NCI-H1105 (cell line): ENCODE measurements around the gene CCDC6.
"Not testable (repeated sequence)": the region's sequence is repeated elsewhere in the genome, so short reads cannot be mapped to it uniquely, and the experiment has no call there.

Source experiments
- DNase-seq: peaks from one replicate; lab custom pipeline; 2025; lab: John Stamatoyannopoulos, UW

The CCDC6 gene

DNA sequence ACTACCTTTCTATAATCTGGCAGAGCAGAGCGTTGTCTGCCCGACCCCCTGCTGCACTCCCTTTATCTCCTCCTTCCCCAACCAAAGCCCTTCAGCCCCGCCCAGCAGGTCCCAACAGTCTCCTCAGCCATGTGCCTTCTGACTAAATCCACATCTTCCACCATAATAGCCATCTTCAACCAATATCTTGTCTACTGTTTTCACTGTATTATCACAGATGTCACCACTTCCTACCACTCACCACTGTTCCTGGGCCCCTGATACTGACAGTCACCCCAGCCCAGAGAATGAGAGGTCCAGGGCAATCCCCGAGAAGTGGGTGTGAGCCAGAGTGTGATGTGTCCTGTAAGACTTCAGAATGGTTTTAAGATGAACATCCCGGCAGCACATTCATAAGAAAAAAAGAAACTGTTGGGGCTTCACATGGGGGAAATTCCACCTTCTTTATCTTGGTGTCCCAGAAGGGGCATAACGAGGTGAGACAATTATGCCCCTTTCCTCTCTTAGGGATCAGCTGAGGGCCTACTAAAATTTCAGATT is 25.3 kb downstream of the CCDC6 start:
- no peak for DNase-seq

DNA sequence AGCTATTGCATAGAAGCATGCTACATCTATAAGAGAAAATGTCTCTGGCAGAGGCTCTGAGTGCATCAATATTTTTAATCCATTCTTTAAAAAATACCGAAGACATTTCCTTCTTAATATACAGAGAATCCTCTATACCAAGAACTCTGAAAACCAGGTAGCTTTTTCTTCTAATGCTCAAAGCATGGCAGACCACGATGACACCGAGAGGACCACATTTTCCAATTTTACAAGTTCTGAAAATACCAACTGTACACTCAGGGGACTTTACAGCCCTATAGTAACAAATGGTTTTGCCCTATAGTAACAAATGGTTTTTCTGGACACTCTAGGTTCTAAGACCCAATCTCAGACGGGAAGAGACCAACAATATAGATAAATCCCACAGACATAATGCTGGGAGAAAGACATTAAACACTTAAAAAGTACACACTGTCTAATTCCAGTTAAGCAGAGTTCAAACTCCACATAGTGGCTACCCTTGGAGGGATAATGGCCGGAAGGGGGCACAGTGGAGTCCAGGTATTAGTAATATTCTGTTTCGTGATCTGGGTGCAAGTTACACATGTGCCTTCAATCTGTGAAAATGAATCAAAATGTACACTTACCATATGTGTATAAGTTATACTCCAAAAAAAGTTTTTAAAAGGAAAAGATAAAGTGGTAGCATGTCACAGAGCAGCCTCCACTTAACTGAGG is 26.2 kb downstream of the CCDC6 start:
- no peak for DNase-seq

DNA sequence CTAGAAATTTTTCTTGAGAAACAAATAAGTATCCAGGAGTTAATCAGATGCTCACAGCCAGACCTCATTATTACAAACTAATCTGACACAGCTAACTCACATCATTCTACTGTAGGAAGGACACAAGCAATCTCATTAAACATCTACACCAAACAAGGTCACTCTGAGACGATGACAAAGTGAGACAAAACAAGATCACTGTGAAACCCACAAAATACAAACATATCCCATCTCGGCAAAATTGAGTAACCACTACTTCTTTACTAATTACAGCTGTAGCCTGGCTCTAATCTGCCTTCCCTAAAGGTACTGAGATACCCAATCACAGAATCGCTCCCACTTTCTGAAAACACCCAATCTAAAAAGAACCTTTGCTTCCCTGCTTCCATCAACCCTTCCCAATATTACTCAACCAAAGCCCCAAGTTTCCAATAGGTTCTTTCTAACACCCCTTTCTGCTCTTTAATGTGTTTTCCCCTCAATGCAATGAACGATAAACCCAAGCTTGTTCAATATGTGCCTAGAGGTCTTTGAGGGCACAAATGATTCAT is 26.9 kb downstream of the CCDC6 start:
- DNase-seq = no peak

DNA sequence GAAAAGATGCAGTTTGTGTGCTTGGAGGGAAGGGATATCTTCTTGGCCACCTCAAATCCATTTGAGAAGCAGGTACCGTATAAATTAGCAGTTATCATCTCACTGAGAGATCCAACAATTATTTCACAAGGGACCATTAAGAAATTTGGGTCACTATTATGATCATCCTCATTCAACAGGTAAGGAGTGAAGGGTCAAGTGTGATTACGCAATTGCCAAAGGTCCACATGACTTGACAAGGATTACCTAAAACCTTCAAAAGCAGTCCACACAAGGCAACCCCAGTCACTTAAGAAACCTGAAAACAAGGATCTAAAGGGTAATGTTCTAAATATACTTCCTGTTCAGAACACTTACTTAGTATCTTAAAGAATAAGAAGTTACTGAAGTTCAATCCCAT is 27.4 kb downstream of the CCDC6 start:
- no peak for DNase-seq

DNA sequence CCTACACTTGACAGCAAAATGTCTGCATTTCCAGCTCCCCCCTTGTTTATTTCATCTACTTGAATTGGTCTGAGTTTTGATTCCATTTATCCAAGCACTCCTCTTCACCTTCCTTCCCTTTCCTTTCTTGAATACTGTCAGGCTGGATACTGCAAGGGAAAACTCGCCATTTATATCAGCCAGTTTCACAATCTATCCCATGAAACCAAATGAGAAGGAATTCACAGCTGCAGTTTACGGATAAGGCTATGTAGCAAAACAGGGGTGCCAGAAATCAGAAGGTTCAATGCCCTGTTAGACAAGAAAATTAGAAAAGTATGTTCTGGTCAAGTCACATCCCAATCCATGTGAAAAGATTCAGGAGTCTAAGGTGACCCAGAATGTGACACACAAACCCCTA is 28.1 kb downstream of the CCDC6 start:
- DNase-seq = no peak

DNA sequence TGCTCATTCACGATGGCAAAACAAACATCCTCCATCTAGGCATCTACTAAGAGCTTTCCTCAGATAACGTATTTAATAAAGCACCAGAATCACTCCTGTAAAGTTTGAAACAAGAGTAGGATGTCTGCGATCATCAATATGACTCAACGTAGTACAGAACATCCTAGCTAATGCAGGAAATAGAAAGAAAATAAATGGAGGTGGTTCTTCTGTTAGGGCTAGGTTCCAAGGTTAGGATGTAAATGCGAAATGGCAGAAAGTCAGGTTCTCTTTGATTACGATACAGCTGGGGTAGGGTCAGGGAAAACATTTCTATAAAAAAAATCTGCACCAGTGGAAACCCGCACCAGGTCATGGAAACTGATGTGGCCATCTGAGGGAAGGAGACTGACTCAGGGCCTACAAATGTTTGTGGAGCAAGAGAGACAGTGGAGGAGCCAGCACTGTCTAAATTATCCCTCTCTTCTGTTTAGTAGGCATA is 29.1 kb downstream of the CCDC6 start:
- DNase-seq = no peak

DNA sequence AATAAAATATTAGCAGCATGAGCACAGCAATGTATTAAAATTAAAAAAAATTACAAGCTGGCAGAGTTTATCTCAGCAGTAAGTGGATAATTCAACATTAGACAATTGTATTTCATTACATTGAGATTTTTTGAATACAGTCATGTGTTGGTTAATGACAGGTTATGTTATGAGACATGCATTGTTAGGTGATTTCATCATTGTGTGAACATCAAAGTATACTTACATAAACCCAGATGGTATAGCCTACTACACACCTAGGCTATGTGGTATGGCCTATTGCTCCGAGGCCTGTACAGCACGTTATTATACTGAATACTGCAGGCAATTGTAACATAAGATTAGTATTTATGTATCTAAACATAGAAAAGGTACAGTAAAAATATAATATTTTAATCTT is 29.7 kb downstream of the CCDC6 start:
- no peak for DNase-seq

DNA sequence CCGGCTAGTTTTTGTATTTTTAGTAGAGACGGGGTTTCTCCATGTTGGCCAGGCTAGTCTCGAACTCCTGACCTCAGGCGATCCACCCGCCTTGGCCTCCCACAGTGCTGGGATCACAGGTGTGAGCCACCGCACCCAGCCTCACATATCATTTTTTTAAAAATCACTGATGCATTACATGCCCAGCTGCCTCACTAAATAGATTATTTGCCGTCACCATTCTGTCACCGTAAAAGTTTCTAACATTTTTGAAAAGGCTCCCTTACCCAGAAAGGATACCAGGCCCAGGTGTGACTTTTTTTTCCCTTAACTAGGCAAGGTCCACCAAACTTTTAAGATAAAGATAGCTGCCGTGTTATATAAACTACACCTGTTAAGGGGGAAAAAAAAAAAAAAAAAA is 30.1 kb downstream of the CCDC6 start:
- not testable (repeated sequence) for DNase-seq

DNA sequence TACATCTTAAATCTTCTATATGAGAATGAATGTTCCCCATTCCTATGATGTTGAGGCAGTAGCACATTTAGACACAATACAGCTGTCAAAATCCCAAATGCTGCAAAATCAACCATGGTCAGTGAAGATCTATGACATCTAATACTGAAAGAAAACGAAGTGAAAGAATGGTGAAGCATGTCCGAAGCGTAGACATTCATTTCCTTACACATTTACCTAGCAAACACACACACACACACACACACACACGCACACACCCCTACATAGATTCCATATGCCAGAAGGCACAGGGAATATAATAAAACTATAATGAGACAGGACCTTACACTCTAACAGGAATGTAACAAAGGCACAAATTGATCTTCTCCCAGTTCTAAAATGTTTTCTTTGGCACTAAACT is 32.5 kb downstream of the CCDC6 start:
- DNase-seq = no peak

DNA sequence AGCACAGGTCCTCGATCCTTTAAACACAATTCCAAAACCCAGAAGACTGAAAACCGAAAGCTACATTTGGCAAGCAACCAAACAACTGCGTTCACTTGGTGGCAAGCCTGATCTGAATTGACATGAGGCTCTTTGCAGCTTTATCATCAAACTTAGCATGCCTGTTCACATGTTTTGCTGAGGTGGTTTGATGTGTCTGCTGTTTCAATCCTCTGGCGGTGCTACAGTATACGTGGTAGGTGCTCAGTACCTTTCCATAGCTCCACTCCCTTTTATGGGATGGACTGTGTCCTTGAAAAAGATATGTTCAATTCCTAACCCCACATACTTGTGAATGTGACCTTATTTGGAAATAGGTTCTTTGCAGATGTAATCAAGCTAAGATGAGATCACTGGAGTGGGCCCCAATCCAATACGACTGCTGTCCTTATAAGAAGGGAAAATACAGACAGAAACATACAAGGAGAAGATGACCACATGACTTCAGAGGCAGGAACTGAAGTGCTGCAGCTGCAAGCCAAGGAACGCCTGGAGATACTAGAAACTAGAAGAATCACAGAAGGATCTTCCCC is 33.4 kb downstream of the CCDC6 start:
- DNase-seq = no peak

DNA sequence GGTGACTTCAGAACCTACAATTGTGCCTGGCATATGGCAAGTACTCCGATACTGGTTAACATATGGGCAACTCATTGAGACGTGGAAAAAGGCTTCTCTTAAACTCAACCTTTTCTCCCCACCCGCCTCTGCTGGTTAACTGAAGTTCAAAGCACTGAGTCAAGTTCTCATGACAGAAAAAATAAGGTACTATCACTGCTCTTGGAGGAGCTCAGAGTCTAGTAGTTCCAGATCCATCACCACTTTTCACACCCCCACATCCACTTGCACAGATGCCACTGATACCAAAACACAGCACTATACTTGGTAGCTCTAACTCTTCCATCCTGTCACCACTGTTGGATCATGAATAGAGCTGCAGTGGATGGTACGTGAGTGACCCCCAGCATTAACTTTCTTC is 36.2 kb downstream of the CCDC6 start:
- DNase-seq = no peak

DNA sequence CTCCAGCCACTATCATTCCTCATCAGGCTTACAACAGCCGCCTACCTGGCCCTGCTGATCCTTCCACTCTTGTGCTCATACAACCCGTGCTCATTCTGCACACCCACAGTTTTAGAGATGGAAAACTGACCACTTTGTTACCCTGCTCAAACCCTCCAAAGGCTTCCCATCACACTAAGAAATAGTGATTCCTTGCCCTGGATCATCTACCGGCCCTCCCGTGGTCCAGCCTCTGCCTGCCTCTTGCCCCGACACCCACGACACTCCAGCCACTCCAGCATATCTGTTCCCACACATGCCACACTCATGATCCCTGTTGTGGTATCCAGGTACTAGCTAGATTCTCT is 36.8 kb downstream of the CCDC6 start:
- DNase-seq = no peak

DNA sequence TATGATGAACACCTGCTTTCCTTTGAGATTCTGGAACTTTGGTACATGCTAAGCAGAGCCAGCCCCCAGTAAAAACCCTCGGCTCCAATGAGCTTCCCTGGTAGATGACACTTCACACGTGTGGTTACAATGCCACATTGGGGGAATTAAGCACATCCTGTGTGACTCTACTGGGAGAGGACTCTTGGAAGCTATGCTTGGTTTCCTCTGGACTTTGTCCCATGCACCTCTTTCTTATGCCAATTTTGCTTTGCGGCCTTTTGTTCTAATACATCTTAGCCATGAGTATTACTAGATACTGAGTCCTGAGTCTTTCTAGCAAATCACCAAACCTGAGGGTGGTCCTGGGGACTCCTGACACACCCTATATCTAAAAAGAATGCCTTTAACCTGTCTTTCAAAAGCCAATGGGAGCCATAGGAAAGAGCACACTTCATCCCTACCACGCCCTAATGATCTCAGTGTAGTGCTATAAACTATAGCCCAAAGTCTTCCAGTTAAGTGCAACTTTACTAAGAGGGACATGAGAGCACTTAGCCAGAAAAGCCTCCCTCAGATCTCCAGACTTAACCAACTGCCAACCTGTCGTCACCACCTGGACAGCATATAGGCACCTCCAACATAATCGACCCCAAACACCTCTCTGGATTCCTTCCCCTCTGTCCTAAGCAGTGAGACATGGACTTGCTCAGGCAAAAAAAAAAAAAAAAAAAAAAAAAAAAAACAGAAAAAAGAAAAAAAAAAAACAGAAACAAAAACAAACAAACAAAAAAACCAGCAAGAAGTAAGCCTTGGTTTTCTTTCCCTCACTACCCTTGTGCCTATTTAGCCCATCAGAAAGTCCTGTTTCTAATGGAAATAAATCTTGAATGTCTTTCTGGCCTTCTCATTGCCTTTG is 37.4 kb downstream of the CCDC6 start:
- no peak for DNase-seq

DNA sequence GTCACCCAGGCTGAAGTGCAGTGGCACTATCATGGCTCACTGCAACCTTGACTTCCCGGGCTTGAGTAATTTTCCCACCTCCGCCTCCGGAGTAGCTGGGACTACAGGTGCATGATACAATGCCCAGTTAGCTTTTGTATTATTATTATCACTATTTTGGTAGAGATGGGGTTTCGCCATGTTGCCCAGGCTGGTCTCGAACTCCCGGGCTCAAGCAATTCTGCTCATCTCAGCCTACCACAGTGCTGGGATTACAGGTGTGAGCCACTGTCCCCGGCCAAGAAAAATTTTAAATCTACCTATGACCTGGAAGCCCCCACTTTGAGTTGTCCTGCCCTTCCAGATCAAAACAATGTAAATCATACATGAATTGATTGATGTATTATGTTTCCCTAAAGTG is 38.8 kb downstream of the CCDC6 start:
- DNase-seq = no peak

DNA sequence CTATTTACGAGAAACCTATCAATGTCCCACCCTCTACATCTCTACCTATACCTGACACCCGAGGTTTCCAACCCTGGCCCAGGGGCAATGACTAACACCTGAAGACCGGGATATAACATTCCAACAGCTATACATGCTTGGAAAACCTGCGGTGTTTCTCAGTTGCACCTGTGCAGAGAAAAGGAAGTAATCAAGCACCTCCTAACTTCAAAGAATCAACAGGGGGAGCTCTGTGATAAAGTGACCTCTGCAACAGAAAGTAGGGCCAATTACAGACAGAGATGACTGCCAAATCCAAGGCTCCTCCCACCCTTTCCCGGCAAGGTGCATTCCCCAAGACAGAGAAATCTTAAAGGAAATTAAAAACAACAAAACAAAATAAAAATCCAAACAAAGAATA is 41.3 kb downstream of the CCDC6 start:
- peak; percentile 11 for DNase-seq

DNA sequence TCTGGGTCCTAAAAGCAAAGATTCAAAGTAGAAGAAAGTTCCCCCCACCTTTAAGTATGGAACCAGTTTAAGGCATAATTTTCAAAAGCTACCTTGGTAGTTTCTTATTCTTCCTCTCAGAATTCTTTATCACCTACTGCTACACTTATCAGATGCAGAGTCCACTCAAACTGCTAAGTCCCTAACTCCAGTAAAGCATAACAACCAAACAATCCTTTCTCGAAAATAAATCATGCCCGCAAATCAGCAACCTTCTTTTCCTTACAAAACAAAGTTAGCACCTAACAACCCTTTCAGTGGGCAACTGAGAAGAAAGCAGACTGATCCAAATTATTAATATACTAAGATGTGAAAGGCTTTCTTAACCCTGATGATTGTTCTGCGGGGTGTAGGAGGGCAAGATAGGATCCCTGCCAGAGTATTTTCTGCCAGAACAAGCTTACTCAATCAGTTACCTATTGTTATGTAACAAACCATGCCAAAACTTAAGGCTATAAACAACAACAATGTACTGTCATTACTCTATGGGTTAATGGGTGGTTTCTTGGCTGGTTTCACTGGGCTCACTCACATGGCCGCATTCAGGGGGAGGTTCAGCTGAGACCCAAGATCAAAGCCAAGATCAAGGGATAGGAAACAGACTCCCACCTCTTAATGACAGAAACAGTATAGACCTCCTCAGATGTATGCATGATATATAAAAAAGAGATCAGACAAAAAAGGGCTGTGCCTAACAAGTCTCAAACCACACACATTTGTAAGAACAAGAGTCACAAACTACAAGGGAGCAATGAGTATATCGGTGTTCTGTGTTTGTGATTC is 42.0 kb downstream of the CCDC6 start:
- DNase-seq = no peak

DNA sequence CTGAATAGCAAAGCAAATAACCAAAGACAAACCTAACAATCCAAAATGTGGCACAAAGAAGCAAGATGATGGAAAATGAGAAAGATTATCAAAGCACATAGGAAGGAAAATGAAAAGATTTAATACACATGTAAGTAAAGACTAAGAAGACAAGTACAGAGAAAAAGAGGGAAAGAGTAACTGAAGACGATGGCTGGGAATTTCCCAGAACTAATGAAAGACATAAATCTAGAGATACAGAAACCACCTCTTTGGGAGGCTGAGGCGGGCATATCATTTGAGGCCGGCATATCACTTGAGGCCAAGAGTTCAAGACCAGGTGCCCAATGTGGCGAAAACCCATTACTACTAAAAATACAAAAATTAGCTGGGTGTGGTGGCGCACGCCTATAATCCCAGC is 46.8 kb downstream of the CCDC6 start:
- no peak for DNase-seq

DNA sequence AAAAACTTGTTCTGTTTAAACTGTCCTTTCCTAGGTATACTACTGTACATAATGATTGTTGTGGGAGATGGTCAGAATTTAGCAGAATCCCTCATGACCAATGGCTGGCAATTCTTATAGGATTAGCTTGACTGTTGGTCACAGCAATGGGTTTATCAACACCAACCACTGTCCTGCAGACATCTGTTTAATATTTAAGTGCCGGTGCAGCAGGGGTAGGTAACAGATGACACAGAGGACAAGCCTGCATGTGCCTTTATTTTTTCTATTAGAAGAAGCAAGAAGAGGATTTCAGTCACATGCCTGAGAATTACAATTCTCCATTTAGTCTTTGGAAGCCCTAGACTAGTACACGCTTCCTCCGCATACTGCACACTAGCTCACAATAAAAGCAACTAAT is 48.4 kb downstream of the CCDC6 start:
- no peak for DNase-seq

DNA sequence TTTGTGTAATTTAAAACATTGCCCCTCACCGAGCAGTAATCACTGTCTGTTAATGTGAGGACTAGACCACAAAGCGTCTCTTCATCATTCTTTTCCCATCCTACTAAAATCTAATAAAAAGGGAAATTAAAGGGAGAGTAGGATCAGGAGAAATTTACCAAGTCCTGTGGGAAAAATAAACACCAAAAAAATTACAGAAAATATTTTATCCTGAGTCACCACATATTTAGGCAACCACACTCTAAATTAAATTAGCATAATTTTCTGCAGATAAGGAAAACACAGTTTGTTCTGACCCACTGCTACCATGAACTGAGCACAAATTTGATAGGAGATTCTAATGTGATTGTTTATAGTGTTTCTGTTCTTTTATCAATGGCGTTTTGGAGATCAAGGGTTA is 49.3 kb downstream of the CCDC6 start:
- DNase-seq = no peak

DNA sequence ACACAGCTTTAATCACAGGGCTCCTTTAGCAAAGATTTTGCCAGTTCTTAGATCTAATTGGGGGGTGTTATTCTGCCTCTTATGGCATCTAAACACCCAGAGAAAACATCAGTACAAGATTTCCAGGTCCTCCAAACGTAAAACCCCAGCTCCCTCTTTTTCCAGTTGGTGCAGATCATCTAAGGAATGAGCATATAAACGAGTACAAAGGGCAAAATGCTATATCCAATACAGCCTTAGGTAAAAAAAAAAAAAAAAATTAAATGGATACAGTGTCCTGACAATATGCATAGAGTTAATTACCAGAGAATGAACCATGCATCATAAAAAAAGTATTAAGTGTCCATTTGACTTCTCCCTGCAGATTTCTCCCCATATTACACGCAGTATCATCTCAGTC is 50.3 kb downstream of the CCDC6 start:
- no peak for DNase-seq

DNA sequence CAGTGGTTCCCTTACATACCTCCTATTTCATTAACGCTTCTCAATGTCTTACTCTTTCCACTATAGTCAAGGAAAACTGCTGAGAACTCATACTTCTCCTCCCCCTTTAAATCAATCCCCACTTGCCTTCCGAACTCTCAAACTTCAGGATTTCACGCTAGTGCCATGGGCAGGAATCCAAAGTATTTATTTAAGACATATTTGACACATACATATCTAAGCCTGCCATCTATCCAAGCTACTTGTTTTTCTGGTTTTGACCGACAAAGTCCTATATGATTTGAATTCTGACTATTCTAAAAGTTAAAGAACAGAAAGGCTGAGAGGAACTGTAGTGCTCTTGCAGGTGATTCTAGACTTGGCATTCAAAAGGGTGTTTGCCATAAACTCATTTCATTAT is 51.8 kb downstream of the CCDC6 start:
- DNase-seq = no peak

DNA sequence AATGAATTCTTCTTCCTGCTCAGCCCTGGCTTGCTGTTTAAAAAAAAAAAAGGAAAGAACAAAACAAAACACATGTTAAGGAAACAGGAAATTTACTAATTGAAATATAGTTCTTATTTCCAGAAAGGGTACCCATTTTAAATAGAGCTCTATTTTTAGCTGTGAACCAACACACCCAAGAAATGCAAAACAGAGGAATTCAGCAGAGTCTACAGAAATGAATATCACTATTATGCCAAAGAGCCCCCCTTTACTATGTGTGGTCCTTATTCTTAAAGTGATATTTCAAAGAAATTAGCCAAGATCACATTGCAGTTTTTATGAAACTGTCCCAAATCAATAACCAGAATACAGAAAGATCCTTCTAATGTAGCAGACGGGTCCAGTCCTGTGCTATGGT is 53.7 kb downstream of the CCDC6 start:
- no peak for DNase-seq
